Measurements from ENCODE around the gene MICB.

MICB gene

DNA sequence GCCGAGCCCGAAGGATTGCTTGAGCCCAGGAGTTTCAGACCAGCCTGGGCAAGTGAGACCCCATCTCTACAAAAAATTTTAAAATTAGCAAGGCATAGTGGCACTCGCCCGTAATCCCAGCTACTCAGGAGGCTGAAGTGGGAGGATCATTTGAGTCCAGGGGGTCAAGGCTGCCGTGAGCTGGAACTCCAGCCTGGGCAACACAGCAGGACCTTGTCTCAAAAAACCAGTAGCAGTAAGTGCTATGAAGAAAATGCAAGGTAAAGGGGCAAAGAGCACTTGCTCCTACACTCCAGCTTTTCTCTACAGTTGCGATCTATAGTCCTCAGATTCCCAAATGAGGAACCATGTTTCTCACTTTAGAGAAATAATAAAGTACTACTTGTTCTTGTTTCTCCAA, 45.7 kb downstream of the MICB start:
- H3K27me3 ChIP-seq (ENCODE audit: insufficient read depth, low read length, poor library complexity, severe bottlenecking): peaks cover 13% of the 10 kb centered on the region
- no peaks in the 10 kb centered on the region; the same call in 1 of the 2 replicates for H3F3A ChIP-seq (ENCODE audit: low read depth)
- no peak overlapping the region for H3K4me3 ChIP-seq (ENCODE audit: low read length, poor library complexity, severe bottlenecking)
- H2AFZ ChIP-seq (ENCODE audit: low read length): no peak overlapping the region
- no peak for TF ChIP-seq EZH2phosphoT487 (IDR thresholded peaks at IDR 0.05; ENCODE audit: borderline replicate concordance)
- TF ChIP-seq, protein P1, sequence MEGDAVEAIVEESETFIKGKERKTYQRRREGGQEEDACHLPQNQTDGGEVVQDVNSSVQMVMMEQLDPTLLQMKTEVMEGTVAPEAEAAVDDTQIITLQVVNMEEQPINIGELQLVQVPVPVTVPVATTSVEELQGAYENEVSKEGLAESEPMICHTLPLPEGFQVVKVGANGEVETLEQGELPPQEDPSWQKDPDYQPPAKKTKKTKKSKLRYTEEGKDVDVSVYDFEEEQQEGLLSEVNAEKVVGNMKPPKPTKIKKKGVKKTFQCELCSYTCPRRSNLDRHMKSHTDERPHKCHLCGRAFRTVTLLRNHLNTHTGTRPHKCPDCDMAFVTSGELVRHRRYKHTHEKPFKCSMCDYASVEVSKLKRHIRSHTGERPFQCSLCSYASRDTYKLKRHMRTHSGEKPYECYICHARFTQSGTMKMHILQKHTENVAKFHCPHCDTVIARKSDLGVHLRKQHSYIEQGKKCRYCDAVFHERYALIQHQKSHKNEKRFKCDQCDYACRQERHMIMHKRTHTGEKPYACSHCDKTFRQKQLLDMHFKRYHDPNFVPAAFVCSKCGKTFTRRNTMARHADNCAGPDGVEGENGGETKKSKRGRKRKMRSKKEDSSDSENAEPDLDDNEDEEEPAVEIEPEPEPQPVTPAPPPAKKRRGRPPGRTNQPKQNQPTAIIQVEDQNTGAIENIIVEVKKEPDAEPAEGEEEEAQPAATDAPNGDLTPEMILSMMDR (conservative IDR thresholded peaks at IDR 0.05; ENCODE audit: low read length): no peak
- H3K9me2 ChIP-seq (replicated peaks; ENCODE audit: low read depth, low read length): no peaks in the 10 kb centered on the region
- H3K9me3 ChIP-seq (ENCODE audit: insufficient read depth, low read depth, low read length): no peaks in the 10 kb centered on the region
- peak overlapping the region; percentile 99 for H3K9ac ChIP-seq (ENCODE audit: low read depth, low read length, poor library complexity, severe bottlenecking)
- peak overlapping the region; percentile 98 for H3K4me2 ChIP-seq (ENCODE audit: low read depth, low read length, poor library complexity, severe bottlenecking)
- H3K4me1 ChIP-seq (ENCODE audit: insufficient read depth, low read length, poor library complexity, severe bottlenecking): peaks cover 38% of the 10 kb centered on the region
- peaks cover 76% of the 10 kb centered on the region for H3K79me2 ChIP-seq (ENCODE audit: insufficient read depth, low read length)
- H3K36me3 ChIP-seq (ENCODE audit: insufficient read depth, low read length): peaks cover 22% of the 10 kb centered on the region
- H4K20me1 ChIP-seq (ENCODE audit: insufficient read depth, low read length, poor library complexity, severe bottlenecking): peaks cover 35% of the 10 kb centered on the region

DNA sequence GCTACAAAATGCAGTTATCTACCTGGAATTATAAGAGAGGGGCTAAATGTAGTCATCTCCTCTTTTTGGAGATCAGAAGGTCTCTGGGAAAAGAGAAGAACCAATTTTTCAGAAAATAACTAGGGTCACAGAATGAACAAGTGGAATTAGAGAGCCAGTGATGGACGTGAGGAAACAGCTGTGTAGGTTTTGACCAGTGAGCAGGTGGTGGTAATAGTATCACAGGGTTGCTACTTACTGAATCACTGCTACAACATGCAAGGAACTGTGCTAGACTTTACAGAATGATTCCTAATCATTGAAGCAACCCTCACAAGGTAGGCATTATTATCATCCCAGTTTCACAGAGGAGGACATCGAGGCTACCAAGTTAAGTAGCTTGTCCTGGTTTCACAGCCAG, 46.7 kb downstream of the MICB start:
- Histone ChIP-seq H3K9ac (ENCODE audit: low read depth, low read length, poor library complexity, severe bottlenecking) (no peak overlapping the region), H2AFZ (ENCODE audit: low read length) (no peak overlapping the region), H3K9me2 (replicated peaks; ENCODE audit: low read depth, low read length) (no peaks in the 10 kb centered on the region), H3K9me3 (ENCODE audit: insufficient read depth, low read depth, low read length) (no peaks in the 10 kb centered on the region), H3F3A (ENCODE audit: low read depth) (no peaks in the 10 kb centered on the region; the same call in 1 of the 2 replicates), H3K36me3 (ENCODE audit: insufficient read depth, low read length) (peaks cover 12% of the 10 kb centered on the region), H3K4me1 (ENCODE audit: insufficient read depth, low read length, poor library complexity, severe bottlenecking) (peaks cover 38% of the 10 kb centered on the region), H3K27me3 (ENCODE audit: insufficient read depth, low read length, poor library complexity, severe bottlenecking) (peaks cover 13% of the 10 kb centered on the region), H3K4me3 (ENCODE audit: low read length, poor library complexity, severe bottlenecking) (no peak overlapping the region), H4K20me1 (ENCODE audit: insufficient read depth, low read length, poor library complexity, severe bottlenecking) (peaks cover 24% of the 10 kb centered on the region), H3K79me2 (ENCODE audit: insufficient read depth, low read length) (peaks cover 76% of the 10 kb centered on the region), H3K4me2 (ENCODE audit: low read depth, low read length, poor library complexity, severe bottlenecking) (no peak overlapping the region)
- no peak for TF ChIP-seq EZH2phosphoT487 (IDR thresholded peaks at IDR 0.05; ENCODE audit: borderline replicate concordance)

DNA sequence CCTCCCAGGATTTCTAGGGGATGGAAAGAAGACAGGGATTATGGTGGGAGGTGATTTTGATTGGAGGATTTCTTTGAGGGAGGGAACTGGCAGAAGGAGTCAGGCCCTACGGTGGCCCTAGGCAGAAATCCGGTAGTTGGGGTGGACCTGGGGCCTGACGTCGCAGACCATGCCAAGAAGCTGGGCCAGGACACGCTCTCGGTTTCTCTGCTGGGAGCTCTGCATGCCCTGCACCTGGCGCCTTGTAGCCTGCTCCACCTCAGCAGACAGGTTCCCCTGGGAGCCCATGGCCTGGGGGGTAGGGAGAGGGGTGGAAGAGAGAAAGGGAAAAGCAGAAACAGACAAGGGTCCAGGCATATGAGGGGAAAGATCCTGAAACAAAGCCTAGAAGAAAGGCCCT, 47.3 kb downstream of the MICB start:
- H3K27me3 ChIP-seq (ENCODE audit: insufficient read depth, low read length, poor library complexity, severe bottlenecking): peaks cover 13% of the 10 kb centered on the region
- H3K9me3 ChIP-seq (ENCODE audit: insufficient read depth, low read depth, low read length): no peaks in the 10 kb centered on the region
- H3F3A ChIP-seq (ENCODE audit: low read depth): no peaks in the 10 kb centered on the region; the same call in 1 of the 2 replicates
- no peak overlapping the region for H2AFZ ChIP-seq (ENCODE audit: low read length)
- TF ChIP-seq, protein P1 (conservative IDR thresholded peaks at IDR 0.05; ENCODE audit: low read length): no peak
- no peak for TF ChIP-seq EZH2phosphoT487 (IDR thresholded peaks at IDR 0.05; ENCODE audit: borderline replicate concordance)
- peaks cover 72% of the 10 kb centered on the region for H3K79me2 ChIP-seq (ENCODE audit: insufficient read depth, low read length)
- no peak overlapping the region for H3K4me2 ChIP-seq (ENCODE audit: low read depth, low read length, poor library complexity, severe bottlenecking)
- H3K9ac ChIP-seq (ENCODE audit: low read depth, low read length, poor library complexity, severe bottlenecking): peak overlapping the region; percentile 88
- H3K4me1 ChIP-seq (ENCODE audit: insufficient read depth, low read length, poor library complexity, severe bottlenecking): peaks cover 32% of the 10 kb centered on the region
- no peak overlapping the region for H3K4me3 ChIP-seq (ENCODE audit: low read length, poor library complexity, severe bottlenecking)
- peaks cover 18% of the 10 kb centered on the region for H4K20me1 ChIP-seq (ENCODE audit: insufficient read depth, low read length, poor library complexity, severe bottlenecking)
- no peaks in the 10 kb centered on the region for H3K9me2 ChIP-seq (replicated peaks; ENCODE audit: low read depth, low read length)
- peaks cover 6% of the 10 kb centered on the region; the same call in 1 of the 2 replicates for H3K36me3 ChIP-seq (ENCODE audit: insufficient read depth, low read length)

DNA sequence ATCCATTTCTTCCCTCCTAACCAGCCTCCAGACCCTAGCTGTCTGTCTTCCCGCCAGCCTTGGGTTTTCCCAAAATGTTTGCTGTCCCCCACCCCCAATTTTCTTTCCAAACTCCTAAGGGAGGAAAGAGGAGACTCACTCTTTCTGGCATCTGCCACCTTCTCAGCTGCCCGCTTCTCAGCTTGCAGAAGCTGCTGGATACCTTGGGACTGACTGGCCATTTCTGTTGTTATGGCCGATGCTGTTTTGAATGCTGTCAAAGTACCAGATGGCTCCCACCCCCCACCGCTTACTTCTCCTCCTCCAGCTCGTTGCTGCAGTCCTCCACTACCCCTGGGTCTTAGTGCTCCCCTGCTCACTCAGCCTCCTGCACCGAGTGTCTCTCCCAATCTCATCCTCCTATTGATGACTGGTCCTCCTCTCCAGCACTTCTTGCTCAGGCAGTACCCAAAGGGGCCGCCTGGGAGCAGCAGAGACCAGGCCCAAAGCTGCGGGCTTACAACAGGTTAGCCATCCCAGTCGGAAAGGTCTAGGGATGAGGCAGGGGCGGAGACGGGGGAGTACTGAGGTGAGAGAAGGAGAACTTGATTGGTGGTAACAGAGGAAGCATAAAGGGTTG, 48.5 kb downstream of the MICB start, which contains the start of gene ATP6V1G2:
Gene ATP6V1G2 (minus strand): TSS at position 270 of the 619 bp plus-strand sequence. CDS start 49 bp downstream, at position 221.
- H3K4me2 ChIP-seq (ENCODE audit: low read depth, low read length, poor library complexity, severe bottlenecking): peak within 1 kb of the TSS; percentile 92
- H3K9ac ChIP-seq (ENCODE audit: low read depth, low read length, poor library complexity, severe bottlenecking): peak within 1 kb of the TSS; percentile 88
- peak within 1 kb of the TSS; percentile 79 for H3K4me3 ChIP-seq (ENCODE audit: low read length, poor library complexity, severe bottlenecking)
- H3K4me1 ChIP-seq (ENCODE audit: insufficient read depth, low read length, poor library complexity, severe bottlenecking): peaks cover 31% of the 10 kb centered on the region
- TF ChIP-seq, protein P1 (conservative IDR thresholded peaks at IDR 0.05; ENCODE audit: low read length): peak; percentile 99
- no peak for TF ChIP-seq EZH2phosphoT487 (IDR thresholded peaks at IDR 0.05; ENCODE audit: borderline replicate concordance)
- H3K27me3 ChIP-seq (ENCODE audit: insufficient read depth, low read length, poor library complexity, severe bottlenecking): peaks cover 4% of the 10 kb centered on the region
- H2AFZ ChIP-seq (ENCODE audit: low read length): peak within 1 kb of the TSS; percentile 77
- H3K9me2 ChIP-seq (replicated peaks; ENCODE audit: low read depth, low read length): no peaks in the 10 kb centered on the region
- H3K9me3 ChIP-seq (ENCODE audit: insufficient read depth, low read depth, low read length): no peaks in the 10 kb centered on the region
- H3K36me3 ChIP-seq (ENCODE audit: insufficient read depth, low read length): no peaks in the 10 kb centered on the region
- H4K20me1 ChIP-seq (ENCODE audit: insufficient read depth, low read length, poor library complexity, severe bottlenecking): peaks cover 6% of the 10 kb centered on the region
- peaks cover 71% of the 10 kb centered on the region for H3K79me2 ChIP-seq (ENCODE audit: insufficient read depth, low read length)
- H3F3A ChIP-seq (ENCODE audit: low read depth): no peaks in the 10 kb centered on the region; the same call in 1 of the 2 replicates
